ENCODE measurements around the gene PLTP. TPM values are rescaled to one million over a fixed set of nuclear protein-coding genes. Genes with fewer than 3 reads are reported as not detected.
A peak's percentile ranks its signal among the peaks of the same experiment; 100 is the strongest.

The PLTP gene
- total RNA-seq, 4 donors from 2014 or later = 31.2 to 221 (median 113) TPM

GRCh38 chr20:45918779-45919537, 7.0 kb upstream of the PLTP start:
- no peak for DNase-seq
- Histone ChIP-seq H3K27me3 (no peaks in the 10 kb centered on the region), H3K4me3 (no peak overlapping the region), H3K36me3 (no peaks in the 10 kb centered on the region), H3K27ac (peak overlapping the region; percentile 76 to 82), H3K4me1 (peaks cover 0 to 14% of the 10 kb centered on the region in 2 donors), H3K9me3 (no peaks in the 10 kb centered on the region)
- intact Hi-C loops (cut with DNase I; ENCODE audit: low total_unique reads) = no loop called here
- TF ChIP-seq CTCF (IDR thresholded peaks at IDR 0.05) = no peak
- TF ChIP-seq POLR2A (IDR thresholded peaks at IDR 0.05) = no peak

GRCh38 chr20:45918182-45918737, 6.3 kb upstream of the PLTP start:
- DNase-seq = no peak
- no peak overlapping the region for H3K4me3 ChIP-seq
- H3K4me1 ChIP-seq = peaks cover 0 to 12% of the 10 kb centered on the region in 2 donors
- no peaks in the 10 kb centered on the region for H3K9me3 ChIP-seq
- no peaks in the 10 kb centered on the region for H3K36me3 ChIP-seq
- H3K27me3 ChIP-seq = no peaks in the 10 kb centered on the region
- intact Hi-C loops (cut with DNase I; ENCODE audit: low total_unique reads) = no loop called here
- H3K27ac ChIP-seq = peak overlapping the region; percentile 76 to 82
- TF ChIP-seq CTCF (IDR thresholded peaks at IDR 0.05) = no peak
- TF ChIP-seq POLR2A (IDR thresholded peaks at IDR 0.05) = no peak

DNA sequence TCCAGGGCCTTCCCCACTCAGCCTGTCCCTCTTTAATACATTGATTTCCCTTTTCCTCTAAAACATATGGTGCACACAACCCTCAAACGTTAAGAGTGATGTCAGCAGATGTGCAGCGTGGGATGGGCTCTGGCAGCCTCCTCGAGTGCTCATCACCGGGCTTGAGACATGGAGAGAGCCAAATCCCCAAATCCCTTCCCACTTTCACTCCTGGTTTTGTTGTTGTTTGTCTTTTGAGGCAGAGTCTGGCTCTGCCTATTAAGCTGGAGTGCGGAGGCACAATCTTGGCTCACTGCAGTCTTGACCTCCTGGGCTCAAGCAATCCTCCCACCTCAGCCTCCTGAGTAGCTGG, 5.8 kb upstream of the PLTP start:
- H3K4me3 ChIP-seq = no peak overlapping the region
- peaks cover 0 to 12% of the 10 kb centered on the region in 2 donors for H3K4me1 ChIP-seq
- peak overlapping the region; percentile 76 to 82 for H3K27ac ChIP-seq
- intact Hi-C loops (cut with DNase I; ENCODE audit: low total_unique reads) = no loop called here
- no peaks in the 10 kb centered on the region for H3K27me3 ChIP-seq
- TF ChIP-seq CTCF (IDR thresholded peaks at IDR 0.05) (no peak), POLR2A (IDR thresholded peaks at IDR 0.05) (no peak)
- DNase-seq = peak; percentile 64 to 71
- no peaks in the 10 kb centered on the region for H3K36me3 ChIP-seq
- no peaks in the 10 kb centered on the region for H3K9me3 ChIP-seq

- intact Hi-C loops (cut with DNase I; ENCODE audit: low total_unique reads) = no loop called here
- H3K4me1 ChIP-seq = no peaks in the 10 kb centered on the region
- peak overlapping the region; percentile 90 to 96 for H3K27ac ChIP-seq
- no peaks in the 10 kb centered on the region for H3K36me3 ChIP-seq
- no peaks in the 10 kb centered on the region for H3K27me3 ChIP-seq
- no peak for DNase-seq
- no peaks in the 10 kb centered on the region for H3K9me3 ChIP-seq
- TF ChIP-seq CTCF (IDR thresholded peaks at IDR 0.05) (no peak), POLR2A (IDR thresholded peaks at IDR 0.05) (no peak)
- no peak overlapping the region for H3K4me3 ChIP-seq
Measured at GRCh38 chr20:45913116-45913515, 1.2 kb upstream of the PLTP start.

- no peak for DNase-seq
- intact Hi-C loops (cut with DNase I; ENCODE audit: low total_unique reads) = no loop called here
- H3K4me1 ChIP-seq = no peaks in the 10 kb centered on the region
- no peak for TF ChIP-seq POLR2A (IDR thresholded peaks at IDR 0.05)
- TF ChIP-seq CTCF (IDR thresholded peaks at IDR 0.05) = no peak
- no peaks in the 10 kb centered on the region for H3K27me3 ChIP-seq
- peak overlapping the region; percentile 48 to 78 for H3K4me3 ChIP-seq
- H3K9me3 ChIP-seq = no peaks in the 10 kb centered on the region
- H3K36me3 ChIP-seq = no peaks in the 10 kb centered on the region
- H3K27ac ChIP-seq = peak overlapping the region; percentile 90 to 96
Measured at GRCh38 chr20:45912344-45912682, 358 bp upstream of the PLTP start.
